Liver (tissue), 9 donors: ENCODE data around the gene MTPN. TPM values are rescaled to one million over a fixed set of nuclear protein-coding genes. Genes with fewer than 3 reads are reported as not detected.

Source experiments
- DNase-seq: peaks from one replicate; pipeline ENCODE4 v3.0.0-alpha.2; 2017; ENCODE audit warnings: low spot score
- H3K27ac ChIP-seq, 2 donors: one replicate each; pipeline ENCODE4 v1.7.0; 2013; ENCODE audit warnings: inconsistent platforms in 2 of 2, low read length in 2 of 2, control low read depth in 1 of 2, low read depth in 1 of 2, mild to moderate bottlenecking in 1 of 2
- H3K27me3 ChIP-seq, 4 donors: one replicate each; pipeline versions ENCODE4 v1.6.1 to v1.7.0; 2013; ENCODE audit warnings: low read length in 3 of 4, inconsistent platforms in 1 of 4, mild to moderate bottlenecking in 1 of 4, moderate library complexity in 1 of 4; ENCODE audit not compliant: control insufficient read depth in 4 of 4, insufficient read depth in 4 of 4
- H3K36me3 ChIP-seq, 4 donors: one replicate each; pipeline versions ENCODE4 v1.6.1 to v1.7.0; 2013; ENCODE audit warnings: low read length in 3 of 4, mild to moderate bottlenecking in 3 of 4, low read depth in 1 of 4, moderate library complexity in 1 of 4; ENCODE audit not compliant: control insufficient read depth in 4 of 4, insufficient read depth in 3 of 4
- H3K4me1 ChIP-seq, 4 donors: one replicate each; pipeline versions ENCODE4 v1.6.1 to v1.7.0; 2013; ENCODE audit warnings: low read length in 3 of 4, mild to moderate bottlenecking in 3 of 4, moderate library complexity in 1 of 4; ENCODE audit not compliant: control insufficient read depth in 4 of 4, insufficient read depth in 4 of 4
- H3K4me3 ChIP-seq, 3 donors: one replicate each; pipeline versions ENCODE4 v1.6.1 to v1.7.0; 2013; ENCODE audit warnings: low read length in 3 of 3, control low read depth in 1 of 3, low read depth in 1 of 3, mild to moderate bottlenecking in 1 of 3
- H3K9ac ChIP-seq, 2 donors: one replicate each; pipeline ENCODE4 v1.7.0; 2013; ENCODE audit warnings: low read length in 2 of 2, mild to moderate bottlenecking in 2 of 2, moderate library complexity in 2 of 2, control low read depth in 1 of 2, low read depth in 1 of 2
- H3K9me3 ChIP-seq, 4 donors: one replicate each; pipeline versions ENCODE4 v1.6.1 to v1.7.0; 2013; ENCODE audit warnings: low read length in 3 of 4; ENCODE audit not compliant: control insufficient read depth in 4 of 4
- FOXA1 ChIP-seq: IDR thresholded peaks from 2 replicates; pipeline ENCODE4 v1.6.1; 2016; ENCODE audit warnings: antibody characterized with exemption
- FOXA2 ChIP-seq: IDR thresholded peaks from 2 replicates; pipeline ENCODE4 v1.6.1; 2016; ENCODE audit warnings: antibody characterized with exemption
- GABPA ChIP-seq, 2 donors: IDR thresholded peaks in 1 of 2; conservative IDR thresholded peaks in 1 of 2; 2 replicates each; pipeline ENCODE4 v1.6.1; 2016; ENCODE audit warnings: antibody characterized with exemption in 2 of 2, mild to moderate bottlenecking in 1 of 2, moderate library complexity in 1 of 2
- HNF4A ChIP-seq, 2 donors: conservative IDR thresholded peaks; 2 replicates each; pipeline ENCODE4 v1.6.1; 2016; ENCODE audit warnings: antibody characterized with exemption in 2 of 2, mild to moderate bottlenecking in 2 of 2
- HNF4G ChIP-seq: IDR thresholded peaks from 2 replicates; pipeline ENCODE4 v1.6.1; 2016; ENCODE audit warnings: antibody characterized with exemption
- MAX ChIP-seq: IDR thresholded peaks from 2 replicates; pipeline ENCODE4 v1.6.1; 2016; ENCODE audit warnings: antibody characterized with exemption
- RAD21 ChIP-seq, 2 donors: IDR thresholded peaks; 2 replicates each; pipeline ENCODE4 v1.6.1; 2016; ENCODE audit warnings: antibody characterized with exemption in 2 of 2, mild to moderate bottlenecking in 2 of 2
- RXRA ChIP-seq, 2 donors: IDR thresholded peaks; 2 replicates each; pipeline ENCODE4 v1.6.1; 2017 to 2018; ENCODE audit warnings: antibody characterized with exemption in 2 of 2, mild to moderate bottlenecking in 1 of 2
- YY1 ChIP-seq: IDR thresholded peaks from 2 replicates; pipeline ENCODE4 v1.6.1; 2016; ENCODE audit warnings: antibody characterized with exemption, mild to moderate bottlenecking
- WGBS: extraction: QIAGEN DNeasy Blood & Tissue Kit; methylation state at CpG from one replicate; pipeline ENCODE4 v1.1.7; 2013; 5-methylcytosine and 5-hydroxymethylcytosine counted together
- polyA plus RNA-seq, 2 donors: library from polyadenylated mRNA; stranded (reverse) in 1 of 2; unstranded in 1 of 2; fragments of 200-250 nt in 1 of 2; fragments of >200 nt in 1 of 2; fragmentation: Nextera tagmentation in 1 of 2; extraction: Ambion mirVana in 1 of 2; gene quantifications; one replicate each; pipeline versions ENCODE4 v1.2.1 to v1.2.3, GENCODE V29; 2013 to 2015
- total RNA-seq, 2 donors: library from RNA; depleted of rRNA; stranded (reverse); fragments of >200 nt; gene quantifications; one replicate each; pipeline ENCODE4 v1.2.3, GENCODE V29; 2014
- TF ChIP-seq, protein P1 (sequence below): fragments of 150-350 bp; IDR thresholded peaks from 2 replicates; pipeline ENCODE4 v1.5.1; 2017; ENCODE audit warnings: improper control_type of control experiment, low read depth, low read length; ENCODE audit not compliant: missing input control
- TF ChIP-seq, protein P2 (sequence below): IDR thresholded peaks from 2 replicates; pipeline ENCODE4 v1.6.1; 2016; ENCODE audit warnings: antibody characterized with exemption, mild to moderate bottlenecking
- TF ChIP-seq, protein P3 (sequence below): IDR thresholded peaks from 2 replicates; pipeline ENCODE4 v1.6.1; 2016; ENCODE audit warnings: antibody characterized with exemption
- donor health status: healthy.
- donor health status: healthy.
- donor health status: healthy.
- donor health status: healthy.
- donor health status: healthy.

Gene MTPN
- total and polyA plus RNA-seq, 4 donors = 24.8 to 88.3 (median 32.8) TPM

- TF ChIP-seq HNF4A (conservative IDR thresholded peaks at IDR 0.05) = no peak
- TF ChIP-seq RXRA (IDR thresholded peaks at IDR 0.05) = no peak
- TF ChIP-seq RAD21 (IDR thresholded peaks at IDR 0.05) = no peak
- TF ChIP-seq, protein P1, sequence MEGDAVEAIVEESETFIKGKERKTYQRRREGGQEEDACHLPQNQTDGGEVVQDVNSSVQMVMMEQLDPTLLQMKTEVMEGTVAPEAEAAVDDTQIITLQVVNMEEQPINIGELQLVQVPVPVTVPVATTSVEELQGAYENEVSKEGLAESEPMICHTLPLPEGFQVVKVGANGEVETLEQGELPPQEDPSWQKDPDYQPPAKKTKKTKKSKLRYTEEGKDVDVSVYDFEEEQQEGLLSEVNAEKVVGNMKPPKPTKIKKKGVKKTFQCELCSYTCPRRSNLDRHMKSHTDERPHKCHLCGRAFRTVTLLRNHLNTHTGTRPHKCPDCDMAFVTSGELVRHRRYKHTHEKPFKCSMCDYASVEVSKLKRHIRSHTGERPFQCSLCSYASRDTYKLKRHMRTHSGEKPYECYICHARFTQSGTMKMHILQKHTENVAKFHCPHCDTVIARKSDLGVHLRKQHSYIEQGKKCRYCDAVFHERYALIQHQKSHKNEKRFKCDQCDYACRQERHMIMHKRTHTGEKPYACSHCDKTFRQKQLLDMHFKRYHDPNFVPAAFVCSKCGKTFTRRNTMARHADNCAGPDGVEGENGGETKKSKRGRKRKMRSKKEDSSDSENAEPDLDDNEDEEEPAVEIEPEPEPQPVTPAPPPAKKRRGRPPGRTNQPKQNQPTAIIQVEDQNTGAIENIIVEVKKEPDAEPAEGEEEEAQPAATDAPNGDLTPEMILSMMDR = no peak
- Histone ChIP-seq H3K27me3 (no peaks in the 10 kb centered on the region), H3K4me3 (no peak overlapping the region), H3K9ac (no peak overlapping the region), H3K4me1 (no peaks in the 10 kb centered on the region), H3K36me3 (no peaks in the 10 kb centered on the region), H3K27ac (no peak overlapping the region), H3K9me3 (no peaks in the 10 kb centered on the region)
- DNase-seq = no peak
- 76% methylated on average over 2 of the region's 2 CpGs for WGBS
These were observed 66.6 kb downstream of the MTPN start for GRCh38 chr7:135910393-135911036.

GRCh38 chr7:135905858-135906257, 71.3 kb downstream of the MTPN start:
- Histone ChIP-seq H3K4me3 (no peak overlapping the region), H3K27ac (no peak overlapping the region), H3K9me3 (no peaks in the 10 kb centered on the region), H3K4me1 (no peaks in the 10 kb centered on the region), H3K9ac (no peak overlapping the region), H3K36me3 (no peaks in the 10 kb centered on the region), H3K27me3 (no peaks in the 10 kb centered on the region)
- DNase-seq = no peak
- 75% methylated on average over 4 of the region's 4 CpGs for WGBS
- TF ChIP-seq GABPA (IDR thresholded peaks at IDR 0.05 in 1 of 2, conservative IDR thresholded peaks at IDR 0.05 in 1 of 2) (no peak), RXRA (IDR thresholded peaks at IDR 0.05) (no peak), HNF4G (no peak), MAX (no peak), FOXA2 (no peak), FOXA1 (no peak), RAD21 (IDR thresholded peaks at IDR 0.05) (no peak), HNF4A (conservative IDR thresholded peaks at IDR 0.05) (no peak), YY1 (no peak)
- TF ChIP-seq, protein P2, sequence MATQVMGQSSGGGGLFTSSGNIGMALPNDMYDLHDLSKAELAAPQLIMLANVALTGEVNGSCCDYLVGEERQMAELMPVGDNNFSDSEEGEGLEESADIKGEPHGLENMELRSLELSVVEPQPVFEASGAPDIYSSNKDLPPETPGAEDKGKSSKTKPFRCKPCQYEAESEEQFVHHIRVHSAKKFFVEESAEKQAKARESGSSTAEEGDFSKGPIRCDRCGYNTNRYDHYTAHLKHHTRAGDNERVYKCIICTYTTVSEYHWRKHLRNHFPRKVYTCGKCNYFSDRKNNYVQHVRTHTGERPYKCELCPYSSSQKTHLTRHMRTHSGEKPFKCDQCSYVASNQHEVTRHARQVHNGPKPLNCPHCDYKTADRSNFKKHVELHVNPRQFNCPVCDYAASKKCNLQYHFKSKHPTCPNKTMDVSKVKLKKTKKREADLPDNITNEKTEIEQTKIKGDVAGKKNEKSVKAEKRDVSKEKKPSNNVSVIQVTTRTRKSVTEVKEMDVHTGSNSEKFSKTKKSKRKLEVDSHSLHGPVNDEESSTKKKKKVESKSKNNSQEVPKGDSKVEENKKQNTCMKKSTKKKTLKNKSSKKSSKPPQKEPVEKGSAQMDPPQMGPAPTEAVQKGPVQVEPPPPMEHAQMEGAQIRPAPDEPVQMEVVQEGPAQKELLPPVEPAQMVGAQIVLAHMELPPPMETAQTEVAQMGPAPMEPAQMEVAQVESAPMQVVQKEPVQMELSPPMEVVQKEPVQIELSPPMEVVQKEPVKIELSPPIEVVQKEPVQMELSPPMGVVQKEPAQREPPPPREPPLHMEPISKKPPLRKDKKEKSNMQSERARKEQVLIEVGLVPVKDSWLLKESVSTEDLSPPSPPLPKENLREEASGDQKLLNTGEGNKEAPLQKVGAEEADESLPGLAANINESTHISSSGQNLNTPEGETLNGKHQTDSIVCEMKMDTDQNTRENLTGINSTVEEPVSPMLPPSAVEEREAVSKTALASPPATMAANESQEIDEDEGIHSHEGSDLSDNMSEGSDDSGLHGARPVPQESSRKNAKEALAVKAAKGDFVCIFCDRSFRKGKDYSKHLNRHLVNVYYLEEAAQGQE = no peak
- TF ChIP-seq, protein P3, sequence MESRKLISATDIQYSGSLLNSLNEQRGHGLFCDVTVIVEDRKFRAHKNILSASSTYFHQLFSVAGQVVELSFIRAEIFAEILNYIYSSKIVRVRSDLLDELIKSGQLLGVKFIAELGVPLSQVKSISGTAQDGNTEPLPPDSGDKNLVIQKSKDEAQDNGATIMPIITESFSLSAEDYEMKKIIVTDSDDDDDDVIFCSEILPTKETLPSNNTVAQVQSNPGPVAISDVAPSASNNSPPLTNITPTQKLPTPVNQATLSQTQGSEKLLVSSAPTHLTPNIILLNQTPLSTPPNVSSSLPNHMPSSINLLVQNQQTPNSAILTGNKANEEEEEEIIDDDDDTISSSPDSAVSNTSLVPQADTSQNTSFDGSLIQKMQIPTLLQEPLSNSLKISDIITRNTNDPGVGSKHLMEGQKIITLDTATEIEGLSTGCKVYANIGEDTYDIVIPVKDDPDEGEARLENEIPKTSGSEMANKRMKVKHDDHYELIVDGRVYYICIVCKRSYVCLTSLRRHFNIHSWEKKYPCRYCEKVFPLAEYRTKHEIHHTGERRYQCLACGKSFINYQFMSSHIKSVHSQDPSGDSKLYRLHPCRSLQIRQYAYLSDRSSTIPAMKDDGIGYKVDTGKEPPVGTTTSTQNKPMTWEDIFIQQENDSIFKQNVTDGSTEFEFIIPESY = no peak
